ENCODE measurements around the gene MCF2L2.

GRCh38 chr3:183298701-183299153 lies 129.7 kb downstream of the MCF2L2 start:
- TF ChIP-seq CTCF (conservative IDR thresholded peaks at IDR 0.05 in 1 of 2, IDR thresholded peaks at IDR 0.05 in 1 of 2; ENCODE audit: extremely low read depth in 1 of 2, insufficient read depth in 1 of 2, low read depth in 1 of 2, low read length in 2 of 2) (no peak), EZH2 (IDR thresholded peaks at IDR 0.05; ENCODE audit: borderline replicate concordance, low read length) (no peak)
